CD4-positive, alpha-beta memory T cell (primary cell): Measurements from ENCODE around the gene UBR2. TPM values are rescaled to one million over a fixed set of nuclear protein-coding genes. Genes with fewer than 3 reads are reported as not detected.

ENCODE experiments used
- CTCF ChIA-PET: fragments of 350-600 bp; sonication (Branson Sonifier 250); formaldehyde crosslinking; loops from one replicate; lab custom pipeline; 2021; ENCODE audit warnings: inconsistent platforms; ENCODE audit not compliant: partially characterized antibody; lab: Charles Lee
- POLR2A ChIA-PET: fragments of 350-600 bp; sonication (Branson Sonifier 250); formaldehyde crosslinking; loops from one replicate; lab custom pipeline; 2021; ENCODE audit not compliant: partially characterized antibody; lab: Charles Lee
- DNase-seq, 5 donors: peaks; one replicate each; pipeline versions ENCODE4 v3.0.0 to v3.0.0-alpha.2; 2020 to 2022; ENCODE audit warnings: mixed read lengths in 1 of 5
- H3K27ac ChIP-seq: one replicate; pipeline ENCODE4 v1.7.0; 2013; ENCODE audit warnings: low read depth, low read length
- H3K27me3 ChIP-seq: 2 replicates; pipeline ENCODE4 v1.7.0; 2013; ENCODE audit warnings: mild to moderate bottlenecking, low read length, moderate library complexity; ENCODE audit not compliant: insufficient read depth
- H3K36me3 ChIP-seq: 2 replicates; pipeline ENCODE4 v1.7.0; 2013; ENCODE audit warnings: mild to moderate bottlenecking, low read length, moderate library complexity; ENCODE audit not compliant: insufficient read depth
- H3K4me1 ChIP-seq: 2 replicates; pipeline ENCODE4 v1.7.0; 2013; ENCODE audit warnings: mild to moderate bottlenecking, low read length, moderate library complexity; ENCODE audit not compliant: insufficient read depth
- H3K4me3 ChIP-seq, 2 donors: one replicate each; pipeline ENCODE4 v1.7.0; 2013; ENCODE audit warnings: low read length in 2 of 2, mild to moderate bottlenecking in 1 of 2
- H3K9me3 ChIP-seq, 2 donors: one replicate each; pipeline ENCODE4 v1.7.0; 2013; ENCODE audit warnings: low read length in 2 of 2, control low read depth in 1 of 2; ENCODE audit not compliant: control insufficient read depth in 1 of 2
- H3K27ac Mint-ChIP-seq, 7 donors: one replicate each; pipeline ENCODE4 v1.8.0; 2020 to 2021; ENCODE audit warnings: mixed read lengths in 7 of 7, mild to moderate bottlenecking in 6 of 7, inconsistent platforms in 3 of 7, moderate library complexity in 3 of 7
- H3K27me3 Mint-ChIP-seq, 2 donors: one replicate each; pipeline ENCODE4 v1.8.0; 2020 to 2021; ENCODE audit warnings: mixed read lengths in 2 of 2
- H3K36me3 Mint-ChIP-seq, 2 donors: one replicate each; pipeline ENCODE4 v1.8.0; 2020 to 2021; ENCODE audit warnings: mixed read lengths in 2 of 2, inconsistent platforms in 1 of 2, mild to moderate bottlenecking in 1 of 2
- H3K4me1 Mint-ChIP-seq, 4 donors: one replicate each; pipeline ENCODE4 v1.8.0; 2020 to 2021; ENCODE audit warnings: mixed read lengths in 4 of 4, mild to moderate bottlenecking in 1 of 4
- H3K4me3 Mint-ChIP-seq, 8 donors: one replicate each; pipeline ENCODE4 v1.8.0; 2020 to 2021; ENCODE audit warnings: mixed read lengths in 8 of 8, mild to moderate bottlenecking in 7 of 8, moderate library complexity in 6 of 8, inconsistent platforms in 3 of 8
- H3K9me3 Mint-ChIP-seq, 8 donors: one replicate each; pipeline ENCODE4 v1.8.0; 2020 to 2021; ENCODE audit warnings: mixed read lengths in 8 of 8, mild to moderate bottlenecking in 5 of 8, inconsistent platforms in 3 of 8, moderate library complexity in 1 of 8
- intact Hi-C: fragments of 100-400 bp; cut with micrococcal nuclease; formaldehyde crosslinking; loops from one replicate; pipeline ENCODE4 v1.15.1; 2023
- polyA plus RNA-seq, 2 donors: library from polyadenylated mRNA; unstranded; fragments of 300-500 nt; fragmentation: Illumina TruSeq; gene quantifications; one replicate each; pipeline ENCODE4 v1.2.3, GENCODE V29; 2021
- total RNA-seq, 2 experiments: library from RNA; stranded (reverse); gene quantifications; one replicate each; pipeline ENCODE4 v1.2.3, GENCODE V29; 2021

Gene UBR2
- total and polyA plus RNA-seq, 4 experiments from 2014 or later: 4.9 to 55.7 (median 34.1) TPM

DNA sequence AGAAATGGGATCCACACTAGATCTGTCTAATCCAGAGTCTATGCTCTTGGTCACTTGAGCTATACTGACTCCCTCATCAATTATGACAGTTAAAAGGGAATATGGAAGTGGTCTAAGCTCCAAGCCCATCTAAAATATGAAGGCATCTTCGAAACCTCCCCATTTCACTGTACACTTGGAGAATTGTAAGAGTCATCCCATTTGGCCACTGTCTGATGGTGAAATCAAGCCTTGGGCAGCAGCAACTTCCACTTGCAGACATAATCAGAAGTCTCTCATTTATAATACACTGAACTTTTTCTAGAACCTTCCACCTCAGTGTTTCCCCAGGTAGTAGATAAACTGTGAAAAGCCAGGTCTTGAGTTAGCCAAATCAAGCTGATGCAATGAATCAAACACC lies 26.3 kb upstream of the UBR2 start:
- no peak overlapping the region for H3K4me3 Mint-ChIP-seq
- intact Hi-C loops: no loop called here
- H3K36me3 Mint-ChIP-seq: no peaks in the 10 kb centered on the region
- CTCF ChIA-PET: interaction anchor here (1.1 to 5.9 kb wide), 5 partner anchors 10 to 323 kb away, joined by 3 to 62 read pairs (median 5); no protein-coding TSS in a partner anchor
- Histone ChIP-seq H3K4me3 (no peak overlapping the region), H3K9me3 (no peaks in the 10 kb centered on the region), H3K4me1 (no peaks in the 10 kb centered on the region), H3K36me3 (no peaks in the 10 kb centered on the region), H3K27ac (no peak overlapping the region), H3K27me3 (no peaks in the 10 kb centered on the region)
- DNase-seq: no peak
- H3K9me3 Mint-ChIP-seq: no peaks in the 10 kb centered on the region
- H3K27me3 Mint-ChIP-seq: no peaks in the 10 kb centered on the region
- POLR2A ChIA-PET: no interaction called here
- no peak overlapping the region for H3K27ac Mint-ChIP-seq
- H3K4me1 Mint-ChIP-seq: no peaks in the 10 kb centered on the region

DNA sequence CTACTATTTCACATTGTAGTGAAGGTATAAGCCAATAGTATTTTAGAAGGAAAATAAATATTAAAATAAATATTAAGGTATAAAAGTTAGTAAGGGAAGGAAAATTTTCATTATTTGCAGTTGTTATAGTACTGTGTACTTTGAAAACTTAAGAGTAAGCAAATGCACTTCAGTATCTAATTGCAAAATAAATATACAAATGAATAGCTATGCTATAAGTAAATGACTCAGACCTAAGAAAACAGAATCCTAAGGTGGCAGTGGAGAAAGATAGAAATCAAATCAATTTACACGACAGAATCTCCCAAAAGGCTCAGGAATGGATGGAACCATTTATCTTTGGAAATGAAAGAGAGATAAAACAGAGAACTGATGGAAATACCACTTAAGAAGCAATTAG lies 24.7 kb upstream of the UBR2 start:
- no peak overlapping the region for H3K27ac ChIP-seq
- H3K27me3 ChIP-seq: no peaks in the 10 kb centered on the region
- no peaks in the 10 kb centered on the region for H3K36me3 Mint-ChIP-seq
- ChIA-PET CTCF (interaction anchor here (5.9 kb wide), 1 partner anchor 9 kb away, joined by 62 read pairs; no protein-coding TSS in a partner anchor), POLR2A (no interaction called here)
- no peaks in the 10 kb centered on the region for H3K4me1 ChIP-seq
- intact Hi-C loops: no loop called here
- H3K4me3 Mint-ChIP-seq: no peak overlapping the region
- H3K27me3 Mint-ChIP-seq: no peaks in the 10 kb centered on the region
- no peaks in the 10 kb centered on the region for H3K9me3 Mint-ChIP-seq
- H3K27ac Mint-ChIP-seq: no peak overlapping the region
- no peaks in the 10 kb centered on the region for H3K4me1 Mint-ChIP-seq
- H3K9me3 ChIP-seq: no peaks in the 10 kb centered on the region
- H3K4me3 ChIP-seq: no peak overlapping the region
- no peak for DNase-seq
- no peaks in the 10 kb centered on the region for H3K36me3 ChIP-seq

GRCh38 chr6:42545226-42545773 lies 18.5 kb upstream of the UBR2 start:
- Histone ChIP-seq H3K9me3 (no peaks in the 10 kb centered on the region), H3K27ac (no peak overlapping the region), H3K27me3 (no peaks in the 10 kb centered on the region), H3K4me1 (peaks cover 9% of the 10 kb centered on the region), H3K4me3 (no peak overlapping the region), H3K36me3 (no peaks in the 10 kb centered on the region)
- Mint-ChIP-seq H3K4me3 (no peak overlapping the region), H3K27ac (no peak overlapping the region), H3K4me1 (peaks cover 5 to 13% (median 9%) of the 10 kb centered on the region in 4 donors), H3K9me3 (no peaks in the 10 kb centered on the region), H3K27me3 (peaks cover 2 to 4% of the 10 kb centered on the region in 2 donors), H3K36me3 (no peaks in the 10 kb centered on the region)
- no peak for DNase-seq
- intact Hi-C loops: no loop called here
- POLR2A ChIA-PET: interaction anchor here (0.8 kb wide), 1 partner anchor 19 kb away, joined by 3 read pairs; the partner anchor contains the start of gene UBR2
- CTCF ChIA-PET: interaction anchor here (1.1 to 4.4 kb wide), 2 partner anchors 9 to 330 kb away, joined by 6 to 59 read pairs; partner anchors contain the start of gene MRPS10

GRCh38 chr6:42547407-42548329 lies 16.2 kb upstream of the UBR2 start:
- DNase-seq: peak; percentile 73 to 85 (median 82)
- no peaks in the 10 kb centered on the region for H3K27me3 ChIP-seq
- ChIA-PET CTCF (interaction anchor here (0.6 to 4.4 kb wide), 121 partner anchors 11 to 1010 kb away, joined by 3 to 106 read pairs (median 4); partner anchors contain the start of genes FRS3, MRPS10, RPL7L1 and TAF8), POLR2A (interaction anchor here (0.5 to 1.4 kb wide), 13 partner anchors 10 to 331 kb away, joined by 3 to 11 read pairs (median 3); partner anchors contain the start of genes TRERF1 and UBR2)
- H3K27ac ChIP-seq: no peak overlapping the region
- intact Hi-C loops: loop anchor here (1.0 kb wide), 4 partner anchors 238 to 381 kb away; partner anchors contain the start of gene MRPS10
- Mint-ChIP-seq H3K4me1 (peaks cover 5 to 13% (median 9%) of the 10 kb centered on the region in 4 donors), H3K27ac (peak overlapping the region in 6 of 7 donors; percentile 41 to 93 (median 56)), H3K4me3 (peak overlapping the region; percentile 59 to 76 (median 74)), H3K27me3 (peaks cover 2 to 4% of the 10 kb centered on the region in 2 donors), H3K36me3 (no peaks in the 10 kb centered on the region), H3K9me3 (no peaks in the 10 kb centered on the region)
- no peaks in the 10 kb centered on the region for H3K9me3 ChIP-seq
- H3K4me1 ChIP-seq: peaks cover 9% of the 10 kb centered on the region
- H3K4me3 ChIP-seq: peak overlapping the region in 1 of 2 donors; percentile 18
- H3K36me3 ChIP-seq: no peaks in the 10 kb centered on the region

GRCh38 chr6:42550277-42550676 lies 13.6 kb upstream of the UBR2 start:
- no peak overlapping the region for H3K4me3 ChIP-seq
- Mint-ChIP-seq H3K27me3 (peaks cover 2 to 4% of the 10 kb centered on the region in 2 donors), H3K36me3 (no peaks in the 10 kb centered on the region), H3K4me1 (peaks cover 5 to 31% (median 12%) of the 10 kb centered on the region in 4 donors), H3K27ac (no peak overlapping the region), H3K9me3 (no peaks in the 10 kb centered on the region), H3K4me3 (no peak overlapping the region)
- intact Hi-C loops: loop anchor here (1.0 kb wide), 1 partner anchor 43 kb away; no protein-coding TSS in a partner anchor
- H3K9me3 ChIP-seq: no peaks in the 10 kb centered on the region
- H3K4me1 ChIP-seq: peaks cover 12% of the 10 kb centered on the region
- ChIA-PET CTCF (interaction anchor here (2.9 kb wide), 1 partner anchor 10 kb away, joined by 6 read pairs; no protein-coding TSS in a partner anchor), POLR2A (no interaction called here)
- no peak for DNase-seq
- H3K27me3 ChIP-seq: no peaks in the 10 kb centered on the region
- H3K27ac ChIP-seq: no peak overlapping the region
- no peaks in the 10 kb centered on the region for H3K36me3 ChIP-seq

DNA sequence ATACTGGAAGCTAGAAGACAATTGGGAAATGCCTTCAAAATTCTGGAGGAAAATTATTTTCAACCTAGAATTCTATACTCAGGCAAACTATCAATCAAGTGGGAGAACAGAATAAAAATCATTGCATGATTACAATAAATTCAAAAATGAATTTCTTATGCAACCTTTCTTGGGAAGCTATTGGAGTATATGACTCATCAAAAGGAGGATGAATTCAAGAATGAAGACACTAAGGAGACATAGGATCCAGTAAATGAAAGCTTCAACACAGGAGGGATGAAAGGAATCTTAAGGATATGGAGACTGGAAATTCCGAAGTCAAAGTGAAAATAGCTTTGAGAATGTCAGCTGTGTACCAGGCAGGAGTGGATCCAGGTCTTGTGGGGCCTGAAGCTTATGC lies 12.6 kb upstream of the UBR2 start:
- ChIA-PET POLR2A (no interaction called here), CTCF (interaction anchor here (0.7 to 2.9 kb wide), 7 partner anchors 9 to 449 kb away, joined by 3 to 6 read pairs (median 3); no protein-coding TSS in a partner anchor)
- Histone ChIP-seq H3K27me3 (no peaks in the 10 kb centered on the region), H3K9me3 (no peaks in the 10 kb centered on the region), H3K4me1 (peaks cover 22% of the 10 kb centered on the region), H3K36me3 (no peaks in the 10 kb centered on the region), H3K27ac (no peak overlapping the region), H3K4me3 (no peak overlapping the region)
- no peak overlapping the region for H3K4me3 Mint-ChIP-seq
- H3K27me3 Mint-ChIP-seq: peaks cover 2 to 4% of the 10 kb centered on the region in 2 donors
- H3K9me3 Mint-ChIP-seq: no peaks in the 10 kb centered on the region
- intact Hi-C loops: no loop called here
- peaks cover 7 to 31% (median 20%) of the 10 kb centered on the region in 4 donors for H3K4me1 Mint-ChIP-seq
- no peak overlapping the region for H3K27ac Mint-ChIP-seq
- DNase-seq: no peak
- H3K36me3 Mint-ChIP-seq: no peaks in the 10 kb centered on the region
